SK-N-MC (cell line): ENCODE results near the gene HARS2.

Experiments used
- DNase-seq: peaks from one replicate; pipeline ENCODE4 v3.0.0-alpha.2; 2011; ENCODE audit warnings: low read depth, low spot score
- H3K27ac ChIP-seq: fragments of 200-600 bp; sonication (generic); 2 replicates; pipeline ENCODE4 v1.5.1; 2016; ENCODE audit warnings: mixed run types
- H3K36me3 ChIP-seq: fragments of 200-600 bp; sonication (generic); 2 replicates; pipeline ENCODE4 v1.6.1; 2017; ENCODE audit warnings: antibody characterized with exemption, low read length, mixed read lengths; ENCODE audit not compliant: insufficient read depth
- H3K4me3 ChIP-seq: fragments of 200-600 bp; sonication (generic); 2 replicates; pipeline ENCODE4 v1.5.1; 2016
- H3K9ac ChIP-seq: fragments of 200-600 bp; sonication (generic); 2 replicates; pipeline ENCODE4 v1.8.0; 2017; ENCODE audit warnings: mixed run types, mixed read lengths; ENCODE audit not compliant: insufficient read length
- H3K9me3 ChIP-seq: fragments of 200-600 bp; sonication (generic); 2 replicates; pipeline ENCODE4 v1.6.1; 2017; ENCODE audit warnings: low read depth, mild to moderate bottlenecking, antibody characterized with exemption, low read length, moderate library complexity, mixed read lengths
- FOXP2 ChIP-seq: optimal IDR thresholded peaks from 2 replicates; pipeline ENCODE3; 2011; ENCODE audit warnings: mild to moderate bottlenecking, moderate library complexity; ENCODE audit not compliant: insufficient read depth; ENCODE audit errors: extremely low read length, control extremely low read depth
- POLR2AphosphoS5 ChIP-seq: IDR thresholded peaks from 2 replicates; pipeline ENCODE4 v1.6.1; 2012; ENCODE audit warnings: mild to moderate bottlenecking, low read depth, low read length, borderline replicate concordance

Gene HARS2

DNA sequence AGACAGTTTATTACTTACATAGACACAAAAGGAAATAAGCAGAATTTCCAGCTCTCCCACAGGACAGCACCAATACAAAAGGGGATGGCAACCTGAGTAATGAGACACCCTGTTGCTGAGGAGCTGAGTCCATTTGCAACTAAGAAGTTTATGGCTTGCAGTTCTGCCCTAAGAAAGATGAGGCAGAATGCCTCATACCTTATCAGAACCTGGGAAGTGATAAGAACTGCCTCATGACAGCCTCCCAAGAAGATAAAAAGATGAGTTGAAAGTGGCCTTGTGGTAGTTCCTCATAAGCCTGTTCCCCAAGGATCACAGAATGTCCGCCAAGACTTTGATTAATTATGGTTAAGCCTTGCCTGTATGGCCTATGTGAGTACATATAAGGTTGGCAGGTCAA lies 50.7 kb downstream of the HARS2 start:
- H3K4me3 ChIP-seq: no peak overlapping the region
- no peak for DNase-seq

More for the DNA sequence above, 50.7 kb downstream of the HARS2 start:
- no peaks in the 10 kb centered on the region for H3K9me3 ChIP-seq
- TF ChIP-seq POLR2AphosphoS5 (no peak), FOXP2 (no peak)
- no peaks in the 10 kb centered on the region for H3K36me3 ChIP-seq
- no peak overlapping the region for H3K9ac ChIP-seq
- no peak overlapping the region for H3K27ac ChIP-seq
